DND-41 (cell line): Measurements from ENCODE around the gene SRRM3.
"Not testable (repeated sequence)": the region's sequence is repeated elsewhere in the genome, so short reads cannot be mapped to it uniquely, and the experiment has no call there.

Source experiments
- ATAC-seq: fragments of 200-7000 bp; cut with Tn5 transposase; 3 replicates; pipeline ENCODE4 v1.9.1; 2021; ENCODE audit warnings: low read depth; ENCODE audit not compliant: insufficient read depth
- DNase-seq: peaks from one replicate; pipeline ENCODE4 v3.0.0-alpha.2; 2020
- H2AFZ ChIP-seq: 2 replicates; pipeline ENCODE4 v1.6.0; 2012; ENCODE audit warnings: low read depth, low read length
- H3K27ac ChIP-seq: 2 replicates; pipeline ENCODE4 v1.5.1; 2012; ENCODE audit warnings: low read length, inconsistent platforms
- H3K27me3 ChIP-seq: fragments of 200-600 bp; sonication (generic); 2 replicates; pipeline ENCODE4 v1.6.0; 2012; ENCODE audit warnings: low read length, mild to moderate bottlenecking, inconsistent platforms; ENCODE audit not compliant: insufficient read depth, poor library complexity
- H3K36me3 ChIP-seq: 2 replicates; pipeline ENCODE4 v1.5.1; 2012; ENCODE audit warnings: low read length, inconsistent platforms; ENCODE audit not compliant: insufficient read depth
- H3K4me1 ChIP-seq: 2 replicates; pipeline ENCODE4 v1.5.1; 2012; ENCODE audit warnings: mild to moderate bottlenecking, low read length; ENCODE audit not compliant: insufficient read depth
- H3K4me2 ChIP-seq: 2 replicates; pipeline ENCODE4 v1.6.0; 2012; ENCODE audit warnings: mild to moderate bottlenecking, moderate library complexity, low read length, inconsistent platforms; ENCODE audit not compliant: insufficient read depth
- H3K4me3 ChIP-seq, 2 experiments: fragments of 200-600 bp in 1 of 2; shearing (Covaris generic) in 1 of 2; 2 replicates each; pipeline ENCODE4 v1.5.1; 2012 to 2016; ENCODE audit warnings: inconsistent platforms in 2 of 2, low read length in 2 of 2, mild to moderate bottlenecking in 2 of 2, low read depth in 1 of 2, moderate library complexity in 1 of 2
- H3K79me2 ChIP-seq: 2 replicates; pipeline ENCODE4 v1.6.0; 2012; ENCODE audit warnings: low read length, inconsistent platforms; ENCODE audit not compliant: insufficient read depth
- H3K9ac ChIP-seq: 2 replicates; pipeline ENCODE4 v1.6.0; 2012; ENCODE audit warnings: low read depth, mild to moderate bottlenecking, inconsistent platforms, low read length, moderate library complexity
- H3K9me3 ChIP-seq: 2 replicates; pipeline ENCODE4 v1.5.1; 2012; ENCODE audit warnings: low read length, moderate library complexity, mild to moderate bottlenecking, inconsistent platforms; ENCODE audit not compliant: insufficient read depth, severe bottlenecking
- H4K20me1 ChIP-seq: 2 replicates; pipeline ENCODE4 v1.6.0; 2012; ENCODE audit warnings: low read length; ENCODE audit not compliant: insufficient read depth
- EZH2 ChIP-seq: IDR thresholded peaks from 3 replicates; pipeline ENCODE4 v1.6.1; 2012; ENCODE audit warnings: borderline replicate concordance, low read depth, mild to moderate bottlenecking, moderate library complexity, low read length, inconsistent platforms; ENCODE audit not compliant: severe bottlenecking
- TF ChIP-seq, protein P1 (sequence below): IDR thresholded peaks from 2 replicates; pipeline ENCODE4 v1.5.1; 2012; ENCODE audit warnings: borderline replicate concordance, low read length, moderate library complexity, mild to moderate bottlenecking; ENCODE audit not compliant: poor library complexity, severe bottlenecking; ENCODE audit errors: extremely low read depth

Gene SRRM3

DNA sequence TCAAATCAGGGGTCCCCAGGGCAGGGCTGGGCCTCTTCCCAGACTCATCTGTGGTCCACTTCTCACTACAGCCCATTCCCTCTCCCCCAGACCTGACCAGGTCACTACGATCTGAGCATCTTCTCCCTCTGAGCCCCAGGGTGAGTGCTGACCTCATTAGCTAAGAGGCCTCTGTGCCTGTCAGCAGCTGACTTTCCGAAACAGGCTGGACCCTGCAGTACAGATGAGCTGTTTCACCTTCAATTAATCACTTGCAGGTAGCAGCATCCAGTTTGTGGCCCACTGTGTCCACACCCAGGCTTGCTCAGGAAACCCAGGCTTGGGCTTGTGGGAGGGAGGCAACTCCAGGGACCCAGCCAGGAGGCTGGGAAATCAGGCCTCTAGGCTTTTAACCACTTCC is 24.3 kb downstream of the SRRM3 start:
- no peaks in the 10 kb centered on the region for H3K9me3 ChIP-seq
- 0 out of 2 replicates have a peak, but pooled peaks cover 6% of the 10 kb centered on the region for H4K20me1 ChIP-seq
- no peaks in the 10 kb centered on the region for H3K36me3 ChIP-seq
- no peaks in the 10 kb centered on the region for H3K79me2 ChIP-seq
- H2AFZ ChIP-seq: no peak overlapping the region
- H3K27ac ChIP-seq: no peak overlapping the region
- DNase-seq: no peak
- no peaks in the 10 kb centered on the region for H3K4me1 ChIP-seq
- no peak overlapping the region for H3K9ac ChIP-seq
- H3K4me2 ChIP-seq: no peak overlapping the region
- H3K27me3 ChIP-seq: no peaks in the 10 kb centered on the region
- ATAC-seq: no peak
- no peak overlapping the region for H3K4me3 ChIP-seq
- TF ChIP-seq, protein P1, sequence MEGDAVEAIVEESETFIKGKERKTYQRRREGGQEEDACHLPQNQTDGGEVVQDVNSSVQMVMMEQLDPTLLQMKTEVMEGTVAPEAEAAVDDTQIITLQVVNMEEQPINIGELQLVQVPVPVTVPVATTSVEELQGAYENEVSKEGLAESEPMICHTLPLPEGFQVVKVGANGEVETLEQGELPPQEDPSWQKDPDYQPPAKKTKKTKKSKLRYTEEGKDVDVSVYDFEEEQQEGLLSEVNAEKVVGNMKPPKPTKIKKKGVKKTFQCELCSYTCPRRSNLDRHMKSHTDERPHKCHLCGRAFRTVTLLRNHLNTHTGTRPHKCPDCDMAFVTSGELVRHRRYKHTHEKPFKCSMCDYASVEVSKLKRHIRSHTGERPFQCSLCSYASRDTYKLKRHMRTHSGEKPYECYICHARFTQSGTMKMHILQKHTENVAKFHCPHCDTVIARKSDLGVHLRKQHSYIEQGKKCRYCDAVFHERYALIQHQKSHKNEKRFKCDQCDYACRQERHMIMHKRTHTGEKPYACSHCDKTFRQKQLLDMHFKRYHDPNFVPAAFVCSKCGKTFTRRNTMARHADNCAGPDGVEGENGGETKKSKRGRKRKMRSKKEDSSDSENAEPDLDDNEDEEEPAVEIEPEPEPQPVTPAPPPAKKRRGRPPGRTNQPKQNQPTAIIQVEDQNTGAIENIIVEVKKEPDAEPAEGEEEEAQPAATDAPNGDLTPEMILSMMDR: no peak
- no peak for TF ChIP-seq EZH2

DNA sequence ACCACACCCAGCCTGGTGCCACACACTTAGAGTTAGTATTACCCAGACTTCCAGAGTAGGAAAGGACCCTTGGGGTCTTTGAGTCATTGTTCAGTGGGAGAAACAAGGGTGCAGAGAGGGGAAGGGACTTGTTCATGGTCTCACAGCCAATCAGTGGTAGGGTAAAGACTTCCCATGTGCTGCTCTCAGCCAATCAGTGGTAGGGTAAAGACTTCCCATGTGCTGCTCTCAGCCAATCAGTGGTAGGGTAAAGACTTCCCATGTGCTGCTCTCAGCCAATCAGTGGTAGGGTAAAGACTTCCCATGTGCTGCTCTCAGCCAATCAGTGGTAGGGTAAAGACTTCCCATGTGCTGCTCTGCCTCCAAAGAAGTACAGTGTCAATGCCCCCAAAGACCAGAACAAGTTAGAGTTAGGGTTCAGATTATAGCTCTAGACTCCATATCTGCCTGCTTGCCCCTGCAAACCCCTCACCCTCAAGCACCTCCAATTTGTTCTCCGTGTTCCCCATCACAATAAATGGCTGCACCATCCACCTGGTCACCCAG is 25.3 kb downstream of the SRRM3 start:
- H3K9me3 ChIP-seq, H3K36me3 ChIP-seq, H3K4me3 ChIP-seq, H3K4me2 ChIP-seq, ATAC-seq, H3K9ac ChIP-seq, H3K27ac ChIP-seq, H3K79me2 ChIP-seq, DNase-seq, H3K4me1 ChIP-seq, H3K27me3 ChIP-seq, H4K20me1 ChIP-seq, H2AFZ ChIP-seq: not testable (repeated sequence)

DNA sequence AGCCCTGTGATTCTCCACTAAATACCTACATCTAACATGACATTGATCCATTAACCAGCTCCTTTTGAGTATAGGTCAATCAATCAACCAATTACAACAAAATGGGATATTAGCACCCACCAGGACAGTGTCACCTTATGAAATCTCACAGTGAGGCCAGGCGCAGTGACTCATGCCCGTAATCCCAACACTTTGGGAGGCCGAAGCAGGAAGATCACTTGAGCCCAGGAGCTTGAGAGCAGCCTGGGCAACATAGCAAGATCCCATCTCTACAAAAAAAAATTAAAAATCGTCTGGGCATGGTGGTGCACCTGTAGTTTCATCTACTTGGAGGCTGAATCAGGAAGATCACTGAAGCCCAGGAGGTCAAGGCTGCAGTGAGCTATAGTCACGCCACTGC is 28.5 kb downstream of the SRRM3 start:
- no peak for TF ChIP-seq EZH2
- TF ChIP-seq, protein P1: no peak
- no peak overlapping the region for H3K9ac ChIP-seq
- H3K27ac ChIP-seq: no peak overlapping the region
- no peaks in the 10 kb centered on the region for H3K27me3 ChIP-seq
- no peak overlapping the region for H2AFZ ChIP-seq
- H3K4me1 ChIP-seq: no peaks in the 10 kb centered on the region
- no peaks in the 10 kb centered on the region for H3K9me3 ChIP-seq
- H4K20me1 ChIP-seq: 0 out of 2 replicates have a peak, but pooled peaks cover 6% of the 10 kb centered on the region
- no peak for ATAC-seq
- H3K4me2 ChIP-seq: no peak overlapping the region
- H3K4me3 ChIP-seq: no peak overlapping the region
- no peak for DNase-seq
- no peaks in the 10 kb centered on the region for H3K36me3 ChIP-seq
- H3K79me2 ChIP-seq: no peaks in the 10 kb centered on the region

DNA sequence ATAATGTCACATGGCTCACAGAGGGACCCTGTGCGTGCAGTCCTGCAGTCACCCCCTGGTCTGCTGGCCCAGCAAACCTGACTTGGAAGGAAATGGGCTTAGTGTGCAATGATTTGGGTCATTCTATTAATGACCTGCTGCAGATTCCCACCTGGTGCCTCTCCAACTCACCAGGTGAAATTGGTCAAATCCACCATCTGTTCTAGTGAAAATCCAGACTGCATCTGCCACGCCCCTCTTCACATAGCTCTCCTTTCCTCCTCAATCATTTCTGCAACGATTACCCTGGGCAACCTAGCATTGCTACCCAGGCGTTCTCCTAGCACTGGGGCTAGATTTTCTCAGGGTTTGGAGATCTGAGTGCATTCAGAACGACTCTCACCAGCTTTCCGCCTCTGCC is 29.4 kb downstream of the SRRM3 start:
- H3K4me3 ChIP-seq: no peak overlapping the region
- H3K9me3 ChIP-seq: no peaks in the 10 kb centered on the region
- no peak overlapping the region for H3K27ac ChIP-seq
- no peak overlapping the region for H2AFZ ChIP-seq
- H3K79me2 ChIP-seq: no peaks in the 10 kb centered on the region
- H3K4me1 ChIP-seq: no peaks in the 10 kb centered on the region
- no peak overlapping the region for H3K4me2 ChIP-seq
- H3K36me3 ChIP-seq: no peaks in the 10 kb centered on the region
- 0 out of 2 replicates have a peak, but pooled peaks cover 2% of the 10 kb centered on the region for H4K20me1 ChIP-seq
- no peak for ATAC-seq
- no peak for DNase-seq
- no peak for TF ChIP-seq EZH2
- TF ChIP-seq, protein P1: no peak
- H3K9ac ChIP-seq: no peak overlapping the region
- H3K27me3 ChIP-seq: no peaks in the 10 kb centered on the region
